Epithelial cell of esophagus (primary cell): ENCODE data around the gene CISTR.

Source experiments
- DNase-seq: peaks from one replicate; pipeline ENCODE4 v3.0.0; 2010; ENCODE audit warnings: low read depth
- H3K4me3 ChIP-seq: 2 replicates; pipeline ENCODE4 v1.5.1; 2011; ENCODE audit warnings: mild to moderate bottlenecking, low read length, control low read depth
- CTCF ChIP-seq: IDR thresholded peaks from 2 replicates; pipeline ENCODE4 v1.5.1; 2011; ENCODE audit warnings: low read depth, mild to moderate bottlenecking, low read length, control low read depth, inconsistent platforms; ENCODE audit not compliant: insufficient read depth; ENCODE audit errors: missing control alignments

CISTR gene

GRCh38 chr12:53737093-53737808 lies 14.5 kb downstream of the CISTR start:
- H3K4me3 ChIP-seq: no peak overlapping the region
- no peak for TF ChIP-seq CTCF
- no peak for DNase-seq

GRCh38 chr12:53736592-53736991 lies 15.2 kb downstream of the CISTR start:
- TF ChIP-seq CTCF: no peak
- H3K4me3 ChIP-seq: no peak overlapping the region
- no peak for DNase-seq

- DNase-seq: no peak
- H3K4me3 ChIP-seq: no peak overlapping the region
- no peak for TF ChIP-seq CTCF
Measured at GRCh38 chr12:53735556-53735955, 16.2 kb downstream of the CISTR start.

GRCh38 chr12:53734425-53734824 lies 17.4 kb downstream of the CISTR start:
- no peak for TF ChIP-seq CTCF
- no peak overlapping the region for H3K4me3 ChIP-seq
- DNase-seq: no peak

- no peak for DNase-seq
- no peak for TF ChIP-seq CTCF
- H3K4me3 ChIP-seq: no peak overlapping the region
Measured at GRCh38 chr12:53733807-53734200, 18.0 kb downstream of the CISTR start.

GRCh38 chr12:53733051-53733806 lies 18.6 kb downstream of the CISTR start:
- no peak for TF ChIP-seq CTCF
- H3K4me3 ChIP-seq: no peak overlapping the region
- DNase-seq: no peak
